T-helper 22 cell (primary cell): Measurements from ENCODE around the gene CDH5.
"Not testable (repeated sequence)": the region's sequence is repeated elsewhere in the genome, so short reads cannot be mapped to it uniquely, and the experiment has no call there.

ENCODE experiments used
- DNase-seq: peaks from one replicate; pipeline ENCODE4 v3.0.0-alpha.2; 2020; ENCODE audit warnings: low read depth

Gene CDH5

GRCh38 chr16:66438536-66438935, 72.0 kb downstream of the CDH5 start:
- DNase-seq, result no peak

GRCh38 chr16:66439051-66439730, 72.7 kb downstream of the CDH5 start:
- DNase-seq, result no peak

GRCh38 chr16:66440271-66440802, 73.8 kb downstream of the CDH5 start:
- DNase-seq, result no peak

- DNase-seq, result no peak
Observed at GRCh38 chr16:66440970-66441369, 74.5 kb downstream of the CDH5 start.

GRCh38 chr16:66441586-66442375, 75.3 kb downstream of the CDH5 start:
- DNase-seq, result no peak

GRCh38 chr16:66442502-66443268, 76.2 kb downstream of the CDH5 start:
- no peak for DNase-seq

GRCh38 chr16:66443269-66443652, 76.8 kb downstream of the CDH5 start:
- DNase-seq, result no peak

- DNase-seq, result no peak
Observed at GRCh38 chr16:66444049-66444481, 77.6 kb downstream of the CDH5 start.

GRCh38 chr16:66446737-66447136, 80.2 kb downstream of the CDH5 start:
- DNase-seq, result no peak

- no peak for DNase-seq
Observed at GRCh38 chr16:66447491-66447890, 81.0 kb downstream of the CDH5 start.

- no peak for DNase-seq
Observed at GRCh38 chr16:66451548-66451947, 85.1 kb downstream of the CDH5 start.

- DNase-seq, result not testable (repeated sequence)
Observed at GRCh38 chr16:66453230-66453629, 86.7 kb downstream of the CDH5 start.
